HepG2 (cell line): Measurements from ENCODE around the gene ZFP1. TPM values are rescaled to one million over a fixed set of nuclear protein-coding genes. Genes with fewer than 3 reads are reported as not detected.

Experiments used
- ATF3 ChIP-seq: sonication (generic); formaldehyde crosslinking; IDR thresholded peaks from 2 replicates; pipeline ENCODE4 v1.4.0; 2020; ENCODE audit warnings: missing genetic modification reagents
- CBFB ChIP-seq: sonication (generic); formaldehyde crosslinking; IDR thresholded peaks from 2 replicates; pipeline ENCODE4 v1.4.0; 2020; ENCODE audit warnings: missing genetic modification reagents
- E2F2 ChIP-seq: sonication (generic); formaldehyde crosslinking; IDR thresholded peaks from 2 replicates; pipeline ENCODE4 v1.4.0; 2020; ENCODE audit warnings: missing genetic modification reagents, borderline replicate concordance
- FOXM1 ChIP-seq: sonication (generic); formaldehyde crosslinking; IDR thresholded peaks from 2 replicates; pipeline ENCODE4 v1.5.0; 2020; ENCODE audit warnings: missing genetic modification reagents
- GZF1 ChIP-seq: sonication (generic); formaldehyde crosslinking; IDR thresholded peaks from 2 replicates; pipeline ENCODE4 v1.5.1; 2020; ENCODE audit warnings: mild to moderate bottlenecking, missing genetic modification reagents
- HMG20A ChIP-seq: IDR thresholded peaks from 2 replicates; pipeline ENCODE4 v1.6.1; 2016; ENCODE audit warnings: borderline replicate concordance
- HNRNPH1 ChIP-seq: fragments of 200-400 bp; formaldehyde crosslinking; optimal IDR thresholded peaks from 2 replicates; pipeline ENCODE3; 2017; ENCODE audit warnings: mild to moderate bottlenecking, low read depth, low read length
- KDM6A ChIP-seq: IDR thresholded peaks from 2 replicates; pipeline ENCODE4 v1.6.1; 2016; ENCODE audit warnings: low read depth
- MYC ChIP-seq: sonication (generic); formaldehyde crosslinking; IDR thresholded peaks from 2 replicates; pipeline ENCODE4 v1.9.0; 2021; ENCODE audit warnings: missing genetic modification reagents, borderline replicate concordance
- PHF5A ChIP-seq: IDR thresholded peaks from one replicate; pipeline ENCODE4 v1.6.1; 2018; ENCODE audit warnings: low read depth, missing genetic modification reagents; ENCODE audit not compliant: unreplicated experiment
- SNAPC2 ChIP-seq: sonication (generic); formaldehyde crosslinking; IDR thresholded peaks from 2 replicates; pipeline ENCODE4 v1.8.1; 2022; ENCODE audit warnings: mild to moderate bottlenecking, missing genetic modification reagents
- TBL1XR1 ChIP-seq: fragments of 150-350 bp; IDR thresholded peaks from 2 replicates; pipeline ENCODE4 v1.6.1; 2014; ENCODE audit warnings: borderline replicate concordance, low read length; ENCODE audit not compliant: partially characterized antibody
- TOE1 ChIP-seq: sonication (generic); formaldehyde crosslinking; IDR thresholded peaks from 2 replicates; pipeline ENCODE4 v1.4.0; 2020; ENCODE audit warnings: mild to moderate bottlenecking, missing genetic modification reagents
- ZBTB21 ChIP-seq: sonication (generic); formaldehyde crosslinking; IDR thresholded peaks from 2 replicates; pipeline ENCODE4 v1.4.0; 2020; ENCODE audit warnings: missing genetic modification reagents
- ZNF407 ChIP-seq: sonication (generic); formaldehyde crosslinking; IDR thresholded peaks from one replicate; pipeline ENCODE4 v1.5.1; 2020; ENCODE audit warnings: mild to moderate bottlenecking, missing genetic modification reagents; ENCODE audit errors: not compliant biosample characterization
- ZNF720 ChIP-seq: sonication (generic); formaldehyde crosslinking; IDR thresholded peaks from 2 replicates; pipeline ENCODE4 v1.4.0; 2020; ENCODE audit warnings: missing genetic modification reagents
- polyA plus RNA-seq, 8 experiments: library from polyadenylated mRNA; depleted of rRNA in 3 of 8; stranded (reverse) in 7 of 8; unstranded in 1 of 8; fragments of >200 nt; fragmentation: Illumina TruSeq in 4 of 8; extraction: Trizol in 4 of 8; gene quantifications; 2 replicates each; pipeline versions ENCODE4 v1.2.1 to v1.2.3, GENCODE V29; 2011 to 2016; ENCODE audit warnings: low read depth in 4 of 8, missing spikeins in 1 of 8, mixed read lengths in 1 of 8; ENCODE audit not compliant: insufficient read depth in 1 of 8
- total RNA-seq, 5 experiments: library from RNA; depleted of rRNA; stranded (reverse); fragments of >200 nt; fragmentation: Illumina TruSeq; extraction: Trizol; gene quantifications; 2 replicates each; pipeline ENCODE4 v1.2.3, GENCODE V29; 2016; ENCODE audit warnings: low read depth in 1 of 5

The ZFP1 gene
- total and polyA plus RNA-seq, 2 of the 13 experiments (the other 11 are each of a cell fraction or from before 2014, with no cell fraction given), result 8.3 to 14.0 TPM

GRCh38 chr16:75148311-75149195 is at the start of gene ZFP1 (continued):
- TF ChIP-seq HMG20A, result no peak; the same call in 1 of the 2 replicates
- TF ChIP-seq E2F2 (CRISPR knock-in tag), result peak; percentile 83; the same call in 1 of the 2 replicates
- TF ChIP-seq ZNF407 (CRISPR knock-in tag), result peak; percentile 93
- no peak for TF ChIP-seq FOXM1 (CRISPR knock-in tag)
- TF ChIP-seq SNAPC2 (CRISPR knock-in tag), result peak; percentile 77
- TF ChIP-seq ATF3 (CRISPR knock-in tag), result peak; percentile 49; the same call in 1 of the 2 replicates
- 0 out of 2 replicates have a peak, but pooled peaks have one; percentile 26 for TF ChIP-seq ZBTB21 (CRISPR knock-in tag)
- peak; percentile 74 for TF ChIP-seq PHF5A (CRISPR knock-in tag)
- TF ChIP-seq HNRNPH1, result no peak
- TF ChIP-seq MYC (CRISPR knock-in tag), result peak; percentile 91
- peak; percentile 88; the same call in 1 of the 2 replicates for TF ChIP-seq GZF1 (CRISPR knock-in tag)
- TF ChIP-seq CBFB (CRISPR knock-in tag), result peak; percentile 93
- peak; percentile 31 for TF ChIP-seq TBL1XR1
- TF ChIP-seq TOE1 (CRISPR knock-in tag), result peak; percentile 71; the same call in 1 of the 2 replicates
- no peak for TF ChIP-seq ZNF720 (CRISPR knock-in tag)
- TF ChIP-seq KDM6A (CRISPR knock-in tag), result no peak
